NCI-H446 treated with DMSO at 0.1 percent for 48 hours (cell line): ENCODE results near the gene ERGIC2.
"Not testable (repeated sequence)": the region's sequence is repeated elsewhere in the genome, so short reads cannot be mapped to it uniquely, and the experiment has no call there.

Source experiments
- DNase-seq: peaks from one replicate; lab custom pipeline; 2025; lab: John Stamatoyannopoulos, UW

ERGIC2 gene

DNA sequence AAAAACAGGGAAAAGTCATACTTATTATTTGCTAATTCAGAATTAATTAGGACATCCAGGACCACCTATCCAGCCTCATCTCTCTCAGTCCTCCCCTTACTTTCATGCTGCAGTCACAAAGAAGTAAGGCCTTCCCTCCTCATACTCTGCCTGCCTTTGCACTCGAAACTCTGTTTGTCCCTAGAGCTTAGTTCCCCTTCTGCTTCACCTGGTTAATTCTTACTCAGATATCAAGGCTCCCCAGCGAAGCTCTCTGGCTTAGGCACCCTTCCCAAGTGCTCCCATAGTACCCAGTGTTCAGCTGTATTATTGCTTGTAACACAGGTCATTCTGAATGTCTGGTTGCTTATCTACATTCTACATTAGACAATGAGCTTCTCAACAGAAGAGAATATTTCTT, 81.3 kb downstream of the ERGIC2 start:
- DNase-seq, result no peak

- DNase-seq, result no peak
Measured at GRCh38 chr12:29291226-29291625, 89.7 kb downstream of the ERGIC2 start.

GRCh38 chr12:29290475-29290874, 90.5 kb downstream of the ERGIC2 start:
- DNase-seq, result not testable (repeated sequence)

DNA sequence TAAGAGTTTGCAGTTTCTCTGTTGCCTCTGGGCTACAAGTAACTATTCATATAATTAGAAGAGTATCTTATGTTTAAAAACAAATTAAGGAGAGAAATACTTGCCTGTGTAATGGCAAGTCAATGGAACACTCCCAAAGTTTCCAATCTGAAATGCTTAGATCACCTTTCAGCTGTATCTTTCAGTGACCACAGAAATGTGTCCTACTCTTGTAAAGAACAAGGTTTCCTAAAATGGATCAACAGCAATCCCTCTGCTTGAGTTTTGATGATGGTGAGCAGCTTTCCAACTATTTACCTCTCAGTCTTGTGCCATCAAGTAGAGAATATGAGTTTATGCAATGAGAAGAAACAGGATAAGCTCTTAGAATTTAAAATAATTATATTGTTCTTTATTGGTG, 92.9 kb downstream of the ERGIC2 start:
- DNase-seq, result no peak

GRCh38 chr12:29287622-29288021, 93.3 kb downstream of the ERGIC2 start:
- DNase-seq, result no peak
